ENCODE results near the gene PAF1. TPM values are rescaled to one million over a fixed set of nuclear protein-coding genes. Genes with fewer than 3 reads are reported as not detected.

The PAF1 gene
- total and polyA plus RNA-seq, 2 of the 13 experiments (the other 11 are each of a cell fraction or from before 2014, with no cell fraction given) = 30.2 to 31.1 TPM

DNA sequence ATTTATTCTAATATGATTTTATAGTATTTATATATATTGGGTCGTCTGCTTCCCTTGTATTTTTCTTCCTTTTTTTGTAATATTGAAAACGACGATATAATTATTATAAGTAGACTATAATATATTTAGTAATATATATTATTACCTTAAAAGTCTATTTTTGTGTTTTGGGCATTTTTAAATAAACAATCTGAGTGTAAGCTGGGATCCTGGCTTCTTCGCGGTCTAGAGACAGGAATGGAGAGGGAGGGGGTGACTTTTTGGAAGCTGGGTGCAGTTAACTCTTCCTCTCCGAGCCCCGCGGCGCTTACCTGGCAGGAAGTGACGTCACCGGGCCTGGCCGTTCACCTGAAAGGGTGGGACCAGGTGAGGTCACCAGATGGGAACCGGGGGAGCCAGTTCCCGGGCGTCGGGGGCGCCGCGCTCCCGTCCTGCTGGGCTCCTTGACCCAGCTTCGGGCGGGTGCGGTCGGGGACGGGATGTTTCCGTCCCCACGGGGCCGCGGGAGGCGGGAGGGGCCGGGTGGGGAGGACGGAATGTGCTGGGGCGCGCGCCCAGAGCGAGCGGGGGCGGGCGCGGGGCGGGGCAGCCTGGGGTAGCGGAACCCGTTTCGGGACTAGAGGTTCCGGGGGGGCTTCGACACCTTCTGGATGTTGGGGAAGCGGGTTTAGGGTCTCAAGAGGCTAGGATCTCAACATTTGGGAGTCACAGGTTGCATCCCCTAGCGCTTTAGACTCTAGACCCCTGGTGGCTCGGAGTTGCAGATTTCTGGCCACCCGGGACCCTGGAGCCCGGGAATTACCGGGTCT, 18.5 kb upstream of the PAF1 start (continued):
- TF ChIP-seq ZFP41 (CRISPR knock-in tag; IDR thresholded peaks at IDR 0.05; ENCODE audit: borderline replicate concordance) = no peak
- TF ChIP-seq NRL (CRISPR knock-in tag; IDR thresholded peaks at IDR 0.05; ENCODE audit: borderline replicate concordance) = no peak
- TF ChIP-seq, protein P1, sequence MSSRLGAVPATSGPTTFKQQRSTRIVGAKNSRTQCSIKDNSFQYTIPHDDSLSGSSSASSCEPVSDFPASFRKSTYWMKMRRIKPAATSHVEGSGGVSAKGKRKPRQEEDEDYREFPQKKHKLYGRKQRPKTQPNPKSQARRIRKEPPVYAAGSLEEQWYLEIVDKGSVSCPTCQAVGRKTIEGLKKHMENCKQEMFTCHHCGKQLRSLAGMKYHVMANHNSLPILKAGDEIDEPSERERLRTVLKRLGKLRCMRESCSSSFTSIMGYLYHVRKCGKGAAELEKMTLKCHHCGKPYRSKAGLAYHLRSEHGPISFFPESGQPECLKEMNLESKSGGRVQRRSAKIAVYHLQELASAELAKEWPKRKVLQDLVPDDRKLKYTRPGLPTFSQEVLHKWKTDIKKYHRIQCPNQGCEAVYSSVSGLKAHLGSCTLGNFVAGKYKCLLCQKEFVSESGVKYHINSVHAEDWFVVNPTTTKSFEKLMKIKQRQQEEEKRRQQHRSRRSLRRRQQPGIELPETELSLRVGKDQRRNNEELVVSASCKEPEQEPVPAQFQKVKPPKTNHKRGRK (CRISPR knock-in tag; IDR thresholded peaks at IDR 0.05) = no peak
- no peak for TF ChIP-seq ELF4 (CRISPR knock-in tag; IDR thresholded peaks at IDR 0.05; ENCODE audit: borderline replicate concordance)
- TF ChIP-seq SRF (IDR thresholded peaks at IDR 0.05; ENCODE audit: low read depth, low read length) = no peak
- no peak for TF ChIP-seq MBD4 (IDR thresholded peaks at IDR 0.05; ENCODE audit: borderline replicate concordance, low read length)
- no peak for TF ChIP-seq MATR3 (CRISPR knock-in tag; IDR thresholded peaks at IDR 0.05)
- TF ChIP-seq, protein P2, sequence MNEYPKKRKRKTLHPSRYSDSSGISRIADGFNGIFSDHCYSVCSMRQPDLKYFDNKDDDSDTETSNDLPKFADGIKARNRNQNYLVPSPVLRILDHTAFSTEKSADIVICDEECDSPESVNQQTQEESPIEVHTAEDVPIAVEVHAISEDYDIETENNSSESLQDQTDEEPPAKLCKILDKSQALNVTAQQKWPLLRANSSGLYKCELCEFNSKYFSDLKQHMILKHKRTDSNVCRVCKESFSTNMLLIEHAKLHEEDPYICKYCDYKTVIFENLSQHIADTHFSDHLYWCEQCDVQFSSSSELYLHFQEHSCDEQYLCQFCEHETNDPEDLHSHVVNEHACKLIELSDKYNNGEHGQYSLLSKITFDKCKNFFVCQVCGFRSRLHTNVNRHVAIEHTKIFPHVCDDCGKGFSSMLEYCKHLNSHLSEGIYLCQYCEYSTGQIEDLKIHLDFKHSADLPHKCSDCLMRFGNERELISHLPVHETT (CRISPR knock-in tag; conservative IDR thresholded peaks at IDR 0.05) = no peak
- TF ChIP-seq SIN3A (IDR thresholded peaks at IDR 0.05; ENCODE audit: borderline replicate concordance, low read depth, low read length) = no peak
- TF ChIP-seq SMARCC2 (IDR thresholded peaks at IDR 0.05) = no peak
- TF ChIP-seq, protein P3, sequence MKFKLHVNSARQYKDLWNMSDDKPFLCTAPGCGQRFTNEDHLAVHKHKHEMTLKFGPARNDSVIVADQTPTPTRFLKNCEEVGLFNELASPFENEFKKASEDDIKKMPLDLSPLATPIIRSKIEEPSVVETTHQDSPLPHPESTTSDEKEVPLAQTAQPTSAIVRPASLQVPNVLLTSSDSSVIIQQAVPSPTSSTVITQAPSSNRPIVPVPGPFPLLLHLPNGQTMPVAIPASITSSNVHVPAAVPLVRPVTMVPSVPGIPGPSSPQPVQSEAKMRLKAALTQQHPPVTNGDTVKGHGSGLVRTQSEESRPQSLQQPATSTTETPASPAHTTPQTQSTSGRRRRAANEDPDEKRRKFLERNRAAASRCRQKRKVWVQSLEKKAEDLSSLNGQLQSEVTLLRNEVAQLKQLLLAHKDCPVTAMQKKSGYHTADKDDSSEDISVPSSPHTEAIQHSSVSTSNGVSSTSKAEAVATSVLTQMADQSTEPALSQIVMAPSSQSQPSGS (CRISPR knock-in tag; IDR thresholded peaks at IDR 0.05) = peak; percentile 83
- peak; percentile 61 for TF ChIP-seq FOSL2 (CRISPR knock-in tag; IDR thresholded peaks at IDR 0.05)
- no peak for TF ChIP-seq ZFP37 (CRISPR knock-in tag; IDR thresholded peaks at IDR 0.05; ENCODE audit: borderline replicate concordance)
- TF ChIP-seq CEBPG (CRISPR knock-in tag; IDR thresholded peaks at IDR 0.05) = no peak
- no peak for TF ChIP-seq ZNF432 (CRISPR knock-in tag; IDR thresholded peaks at IDR 0.05; ENCODE audit: borderline replicate concordance)
- no peak for TF ChIP-seq ZNF235 (CRISPR knock-in tag; IDR thresholded peaks at IDR 0.05; ENCODE audit: borderline replicate concordance)
- TF ChIP-seq ZMYM4 (CRISPR knock-in tag; IDR thresholded peaks at IDR 0.05) = no peak
- TF ChIP-seq FOXP1 (IDR thresholded peaks at IDR 0.05) = no peak
- no peak for TF ChIP-seq FOXP1 (CRISPR knock-in tag; IDR thresholded peaks at IDR 0.05)
- no peak for TF ChIP-seq ZNF562 (CRISPR knock-in tag; IDR thresholded peaks at IDR 0.05; ENCODE audit: borderline replicate concordance)
- no peak for TF ChIP-seq ZNF260 (CRISPR knock-in tag; IDR thresholded peaks at IDR 0.05; ENCODE audit: borderline replicate concordance, low read depth)

Measured in HepG2 (cell line).